Measurements from ENCODE around the gene ORMDL3.
A peak's percentile ranks its signal among the peaks of the same experiment; 100 is the strongest.
"Not testable (repeated sequence)": the region's sequence is repeated elsewhere in the genome, so short reads cannot be mapped to it uniquely, and the experiment has no call there.

The ORMDL3 gene

DNA sequence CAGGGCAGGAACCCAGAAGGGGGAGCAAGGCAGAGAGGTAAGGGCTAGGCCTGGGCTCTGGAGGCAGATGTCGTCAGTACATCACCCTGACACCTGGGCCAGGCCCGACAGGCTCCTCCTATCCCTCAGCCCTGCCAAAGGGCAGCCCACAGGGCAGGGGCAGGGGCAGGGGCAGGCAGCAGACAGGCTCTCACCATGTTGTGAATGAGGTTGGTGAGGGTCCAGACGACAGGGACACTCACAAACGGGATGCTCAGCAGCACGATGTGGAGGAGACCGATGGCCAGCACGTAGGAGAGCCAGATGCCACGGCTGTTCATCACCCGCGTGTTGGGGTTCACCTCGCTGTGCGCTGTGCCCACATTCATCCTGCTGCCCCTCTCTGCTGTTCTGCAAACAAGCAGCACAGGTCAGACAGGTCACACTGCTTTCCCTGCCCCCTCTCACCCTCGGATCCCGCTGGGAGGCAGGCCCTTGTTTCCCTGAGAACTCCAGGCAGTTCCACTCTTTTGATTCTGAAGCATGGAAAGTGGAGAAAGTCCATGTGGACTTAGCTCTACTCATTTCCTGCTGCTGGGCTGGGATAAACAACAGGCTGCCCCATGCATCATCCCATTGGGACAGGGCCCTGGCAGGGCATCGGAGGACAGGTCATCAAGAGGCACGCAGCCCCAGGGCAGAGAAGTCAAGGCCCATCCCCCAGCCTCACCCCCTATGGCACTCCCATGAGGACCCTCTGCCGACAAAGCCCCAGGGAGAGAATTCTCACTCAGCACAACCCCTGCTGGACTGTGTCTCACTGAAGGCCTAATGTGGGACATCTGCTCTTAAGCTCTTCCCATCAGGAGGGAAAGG, 3.3 kb downstream of the ORMDL3 start:
- no peak for DNase-seq

DNA sequence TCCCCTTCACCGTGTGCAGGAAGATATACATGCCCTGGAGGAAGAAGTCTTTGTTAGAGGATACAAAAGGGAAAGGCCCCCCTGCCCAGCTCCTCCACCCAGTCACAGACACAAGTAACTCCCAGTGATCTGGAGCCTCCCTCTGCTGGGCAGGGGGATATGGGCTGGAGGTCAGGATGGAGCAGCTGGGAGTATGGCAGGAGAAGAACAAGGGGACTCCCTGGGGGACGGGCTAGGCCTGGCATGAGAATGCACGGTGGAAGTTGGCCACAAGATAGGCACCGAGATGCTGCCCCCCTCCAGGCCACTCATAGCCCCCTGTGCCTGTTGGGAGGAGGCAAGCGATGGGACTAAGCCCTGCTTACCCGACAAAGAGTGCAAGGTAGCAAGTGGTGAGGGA, 4.2 kb downstream of the ORMDL3 start:
- no peak for DNase-seq

DNA sequence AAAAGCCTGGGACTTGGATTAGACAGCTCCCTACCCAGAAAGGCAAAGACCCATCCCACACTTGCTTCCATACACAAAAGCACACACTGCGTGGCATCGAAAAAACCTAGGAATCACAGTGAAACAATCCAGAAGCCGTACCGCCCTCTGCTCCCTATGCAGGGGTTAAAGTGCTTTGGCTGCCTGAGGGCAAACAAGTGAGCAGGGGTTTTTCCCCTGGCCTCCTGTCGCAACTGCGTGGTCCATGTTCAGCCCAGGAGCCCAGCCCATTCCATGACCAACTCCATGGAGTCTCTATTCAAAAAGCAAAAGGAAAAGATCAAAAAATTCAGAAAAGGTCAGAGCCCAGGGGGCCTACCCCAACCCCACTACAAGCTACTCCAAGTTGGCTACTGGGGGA, 5.4 kb downstream of the ORMDL3 start:
- DNase-seq: no peak

DNA sequence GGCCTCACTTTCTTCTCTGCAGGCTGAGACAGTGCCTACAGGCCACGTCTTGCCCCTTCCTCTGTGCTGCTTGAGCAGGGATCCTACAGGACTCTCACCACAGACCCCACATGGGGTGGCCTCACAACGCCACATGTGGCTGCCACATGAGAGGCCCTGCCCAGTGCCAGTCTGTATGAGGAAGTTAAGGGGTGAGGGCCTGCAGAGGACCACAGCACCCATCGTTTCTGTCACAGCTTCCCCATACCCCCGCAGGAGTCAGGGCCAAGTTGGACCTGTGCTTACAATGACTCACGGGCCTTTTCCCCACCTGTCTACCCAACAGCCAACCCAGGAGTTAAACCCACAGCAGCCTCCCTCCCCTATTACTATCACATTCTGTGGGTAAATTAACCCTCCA, 6.1 kb downstream of the ORMDL3 start:
- no peak for DNase-seq

DNA sequence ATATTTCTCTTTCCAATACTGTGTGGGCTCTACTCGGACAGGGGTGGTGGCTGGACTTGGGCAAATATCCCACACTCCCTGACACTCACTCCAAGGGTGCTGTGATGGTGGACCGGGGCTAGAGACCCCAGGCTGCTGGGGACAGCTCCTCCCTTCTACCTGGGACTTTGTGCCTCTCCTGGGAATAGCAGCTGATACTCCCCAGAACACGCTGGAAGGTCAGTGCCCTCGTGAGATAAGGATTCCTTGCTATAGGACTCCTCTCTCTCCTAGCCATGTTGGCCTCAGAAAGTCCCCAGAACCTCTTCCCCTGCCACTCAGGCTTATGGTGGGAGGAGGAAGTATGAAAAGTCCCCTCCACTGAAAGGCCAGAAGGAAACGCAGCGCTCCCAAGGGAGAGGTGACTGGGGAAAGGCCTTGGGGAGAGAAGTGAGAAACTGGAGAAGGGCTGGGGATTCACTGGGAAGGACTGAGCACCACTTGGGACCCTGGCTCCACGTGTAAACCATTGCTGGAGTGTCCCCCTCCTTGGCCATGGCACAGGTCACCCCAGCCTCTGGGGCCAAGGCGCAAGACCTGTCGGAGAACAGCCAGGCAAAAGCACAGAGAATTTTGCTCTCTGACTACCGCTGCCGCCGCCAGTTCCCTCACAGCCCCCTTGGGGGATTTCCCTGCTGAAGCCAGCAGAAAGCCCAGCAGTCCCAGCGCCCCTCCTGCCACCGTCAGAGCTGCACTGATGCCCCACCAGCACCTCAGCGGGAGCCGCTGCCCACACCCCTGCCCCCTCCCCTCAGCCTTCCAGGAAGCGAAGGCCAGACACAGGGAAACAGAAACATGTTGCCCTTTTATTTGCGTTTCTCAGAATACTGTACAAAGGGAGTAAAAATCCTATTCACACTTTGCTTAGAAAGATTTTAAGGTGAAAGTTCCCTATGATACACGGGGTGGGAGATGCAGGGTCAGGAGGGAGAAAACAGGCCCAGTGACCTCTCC, 6.9 kb downstream of the ORMDL3 start:
- no peak for DNase-seq

DNA sequence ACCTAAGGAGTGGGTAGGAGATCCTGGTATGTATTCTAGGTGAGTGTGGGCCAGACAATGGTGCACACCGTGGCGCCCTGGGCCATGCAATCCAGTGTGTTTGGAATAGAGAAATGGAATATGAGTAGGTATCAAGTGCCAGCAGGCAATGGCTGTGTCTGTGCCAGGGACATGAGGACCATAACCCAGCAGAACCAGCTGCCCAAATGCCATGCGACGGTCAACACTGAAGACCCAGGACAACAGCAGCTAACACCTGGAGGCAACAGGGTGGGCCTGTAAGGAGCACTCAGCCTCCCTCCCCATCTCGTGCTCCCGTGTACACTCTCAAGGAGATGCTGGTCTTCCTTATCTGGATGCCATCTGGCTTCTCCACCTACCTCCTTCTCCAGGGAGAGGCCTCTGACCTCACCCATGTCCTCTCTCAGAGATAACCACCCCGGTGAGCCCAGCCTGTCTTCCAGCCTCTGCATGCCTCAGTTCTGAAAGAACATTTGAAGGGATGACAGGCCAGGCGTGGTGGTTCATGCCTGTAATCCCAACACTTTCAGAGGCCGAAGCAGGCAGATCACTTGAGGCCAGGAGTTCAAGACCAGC, 8.2 kb downstream of the ORMDL3 start:
- DNase-seq: peak; percentile 82

DNA sequence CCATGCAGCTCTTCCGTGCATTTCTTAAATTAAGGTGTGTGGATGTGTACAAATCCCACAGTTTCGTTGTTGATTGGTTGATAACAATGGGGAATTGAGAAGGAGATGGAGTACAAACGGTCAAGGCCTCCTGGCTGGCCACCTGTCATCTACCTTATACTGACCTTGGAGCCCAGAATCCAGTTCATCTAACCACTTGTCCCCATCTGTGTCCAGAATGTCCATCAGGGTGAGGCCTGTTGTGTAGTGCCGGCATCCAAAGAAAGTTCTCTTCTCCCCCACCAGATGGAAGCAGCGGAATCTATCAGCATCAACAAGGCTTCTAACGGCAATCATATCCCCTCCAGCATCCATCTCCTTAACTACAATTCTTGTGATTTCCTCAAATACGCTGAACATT, 10.5 kb downstream of the ORMDL3 start:
- DNase-seq: no peak

DNA sequence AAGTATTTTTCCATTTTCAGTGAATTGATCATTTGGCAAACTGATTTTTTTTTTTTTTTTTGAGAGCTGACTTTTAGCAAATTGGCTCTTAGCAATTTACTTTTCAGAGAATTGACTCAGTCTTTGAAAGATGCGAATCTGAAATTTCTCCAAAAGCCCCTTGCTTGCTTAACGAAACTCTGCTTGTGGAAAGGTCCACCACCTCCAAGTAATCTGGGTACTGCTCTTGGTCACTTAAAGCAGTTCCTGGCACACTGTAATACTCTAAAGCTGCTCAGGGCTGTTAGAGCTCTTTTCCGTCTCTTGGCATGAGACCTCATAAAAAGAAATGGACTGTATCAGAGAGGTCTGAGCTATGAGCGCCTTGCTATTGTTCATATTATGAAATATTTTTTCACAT, 11.8 kb downstream of the ORMDL3 start:
- DNase-seq: no peak

DNA sequence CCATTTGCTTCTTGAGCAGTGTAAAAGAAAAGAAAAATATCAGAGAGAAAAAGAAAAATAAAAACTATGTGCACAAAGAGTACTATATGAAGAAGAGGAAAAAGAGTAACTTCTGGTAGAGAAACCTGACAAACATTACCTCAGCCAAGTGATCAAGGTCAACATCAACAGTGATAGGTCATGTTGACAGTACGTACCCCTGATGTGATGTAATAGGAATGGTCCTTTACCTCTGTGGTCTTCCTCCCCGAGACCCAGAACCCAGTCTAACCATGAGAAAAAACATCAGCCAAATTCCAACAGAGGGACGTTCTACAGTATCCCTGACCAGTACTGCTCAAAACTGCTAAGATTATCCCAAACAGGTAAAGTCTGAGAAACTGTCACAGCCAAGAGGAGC, 13.4 kb downstream of the ORMDL3 start:
- no peak for DNase-seq

DNA sequence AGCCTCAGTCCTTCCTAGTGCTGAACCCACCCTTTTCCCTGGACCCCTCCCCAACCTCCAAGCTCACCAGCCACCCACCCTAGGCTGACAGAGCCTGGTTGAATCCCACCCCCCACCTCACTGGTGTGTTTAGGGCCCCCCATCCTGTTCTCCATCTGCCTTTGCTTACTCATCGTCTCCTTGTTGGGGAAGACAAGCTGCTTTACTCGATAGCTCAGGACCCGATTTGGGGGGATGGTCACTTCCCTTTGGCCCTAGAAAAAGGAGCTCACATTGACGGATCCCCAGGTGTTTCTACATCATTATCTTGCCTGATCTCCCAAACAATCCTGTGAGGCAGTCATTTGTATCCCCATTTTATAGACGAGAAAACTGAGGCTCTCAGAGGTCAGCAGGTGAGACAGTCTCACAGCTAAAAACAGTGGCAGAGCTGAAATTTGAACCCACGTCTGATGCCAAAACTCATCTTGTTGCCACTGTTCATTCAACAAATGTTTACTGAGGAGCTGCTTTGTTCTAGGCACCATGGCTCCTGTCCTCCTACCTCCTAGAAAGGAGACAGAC, 18.5 kb downstream of the ORMDL3 start:
- no peak for DNase-seq

DNA sequence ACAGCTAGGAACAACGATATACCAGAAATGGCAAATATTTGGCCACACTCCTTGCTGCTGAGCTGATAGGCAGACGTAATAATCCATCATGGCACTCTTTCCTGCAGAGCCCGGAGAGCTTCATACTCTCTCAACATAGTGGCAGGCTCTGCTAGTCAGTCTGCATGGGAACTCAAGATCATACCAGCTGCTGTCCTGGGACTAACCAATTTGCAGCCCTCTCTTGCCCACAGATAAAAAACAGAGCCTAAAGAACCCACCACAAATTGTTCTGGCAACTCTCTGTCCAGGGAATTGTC, 22.5 kb downstream of the ORMDL3 start:
- DNase-seq: no peak

DNA sequence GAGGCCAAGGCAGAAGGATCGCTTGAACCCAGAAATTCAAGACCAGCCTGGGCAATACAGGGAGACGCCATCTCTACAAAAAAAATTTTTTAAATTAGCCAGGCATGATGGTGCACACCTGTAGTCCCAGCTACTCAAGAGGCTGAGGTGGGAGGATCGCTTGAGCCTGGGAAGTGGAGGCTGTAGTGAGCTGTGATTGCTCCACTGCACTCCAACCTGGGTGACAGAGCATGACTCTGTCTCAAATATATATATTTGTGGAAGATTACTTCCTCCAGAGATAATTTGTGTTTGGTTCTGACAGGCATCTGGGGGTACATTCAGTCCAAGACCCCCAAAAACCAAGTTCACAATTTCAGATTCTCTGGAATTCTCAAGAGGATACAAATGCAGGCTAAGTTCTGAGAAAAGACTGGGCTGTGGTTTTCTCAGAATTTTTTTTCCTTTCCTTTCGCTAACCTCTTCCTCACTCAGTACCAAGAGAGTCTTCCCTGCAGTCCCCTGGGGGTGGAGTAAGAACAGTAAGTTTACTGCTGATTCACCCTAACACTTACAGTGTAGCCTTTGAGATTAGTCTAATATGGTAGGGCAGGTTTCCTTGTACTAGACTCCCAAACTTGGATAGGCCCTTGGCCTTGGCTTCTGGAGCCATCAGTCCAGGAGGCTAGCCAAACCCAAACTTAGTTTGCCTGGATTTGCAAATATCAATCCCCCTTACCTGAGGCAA, 24.1 kb downstream of the ORMDL3 start:
- peak; percentile 74 for DNase-seq

DNA sequence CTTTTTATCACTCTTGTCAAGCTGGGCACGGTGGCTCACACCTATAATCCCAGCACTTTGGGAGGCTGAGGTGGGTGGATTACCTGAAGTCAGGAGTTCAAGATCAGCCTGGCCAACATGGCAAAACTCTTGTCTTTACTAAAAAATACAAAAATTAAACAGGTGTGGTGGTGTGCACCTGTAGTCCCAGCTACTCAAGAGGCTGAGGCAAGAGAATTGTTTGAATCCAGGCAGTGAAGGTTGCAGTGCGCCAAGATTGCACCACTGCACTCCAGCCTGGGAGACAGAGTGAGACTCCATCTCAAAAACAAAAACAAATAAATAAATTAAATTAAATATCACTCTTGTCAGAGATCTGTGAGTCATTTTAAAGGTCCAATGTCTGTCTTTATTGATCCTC, 25.4 kb downstream of the ORMDL3 start:
- DNase-seq: not testable (repeated sequence)

DNA sequence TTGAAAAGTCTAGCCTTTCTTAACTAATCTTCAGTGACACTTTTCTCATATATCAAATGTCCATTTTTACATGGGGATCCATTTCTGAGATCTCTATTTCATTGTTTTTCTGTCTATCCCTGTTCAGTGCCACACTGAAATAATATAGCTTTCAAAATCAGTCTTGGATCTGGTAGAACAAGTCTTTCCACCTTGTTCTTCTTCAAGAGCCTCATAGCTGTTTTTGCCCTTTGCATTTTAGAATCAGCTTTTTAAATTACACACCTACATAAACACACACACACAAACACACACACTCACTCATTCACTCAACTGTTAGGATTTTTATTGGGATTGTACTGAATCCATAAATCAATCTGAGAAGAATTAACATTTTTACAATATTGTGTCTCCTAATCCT, 28.2 kb downstream of the ORMDL3 start:
- DNase-seq: no peak

DNA sequence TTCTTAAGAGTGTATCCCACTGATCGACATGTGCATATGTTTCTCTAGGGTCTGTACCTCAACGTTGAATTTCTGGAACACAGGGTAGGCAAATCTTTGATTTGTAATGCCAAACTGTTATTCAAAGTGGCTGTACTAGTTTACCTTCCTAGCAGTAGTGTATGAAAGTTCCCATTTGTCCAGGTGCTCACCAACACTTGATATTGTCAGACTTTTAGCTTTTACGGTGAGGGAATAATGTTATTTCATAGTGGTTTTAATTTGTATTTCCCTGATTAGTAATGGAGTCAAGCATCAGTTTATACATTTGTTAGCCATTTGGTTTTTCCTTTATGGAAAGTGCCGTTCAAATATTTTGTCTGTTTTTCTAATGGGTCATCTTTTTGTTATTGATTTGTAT, 29.3 kb downstream of the ORMDL3 start:
- no peak for DNase-seq

DNA sequence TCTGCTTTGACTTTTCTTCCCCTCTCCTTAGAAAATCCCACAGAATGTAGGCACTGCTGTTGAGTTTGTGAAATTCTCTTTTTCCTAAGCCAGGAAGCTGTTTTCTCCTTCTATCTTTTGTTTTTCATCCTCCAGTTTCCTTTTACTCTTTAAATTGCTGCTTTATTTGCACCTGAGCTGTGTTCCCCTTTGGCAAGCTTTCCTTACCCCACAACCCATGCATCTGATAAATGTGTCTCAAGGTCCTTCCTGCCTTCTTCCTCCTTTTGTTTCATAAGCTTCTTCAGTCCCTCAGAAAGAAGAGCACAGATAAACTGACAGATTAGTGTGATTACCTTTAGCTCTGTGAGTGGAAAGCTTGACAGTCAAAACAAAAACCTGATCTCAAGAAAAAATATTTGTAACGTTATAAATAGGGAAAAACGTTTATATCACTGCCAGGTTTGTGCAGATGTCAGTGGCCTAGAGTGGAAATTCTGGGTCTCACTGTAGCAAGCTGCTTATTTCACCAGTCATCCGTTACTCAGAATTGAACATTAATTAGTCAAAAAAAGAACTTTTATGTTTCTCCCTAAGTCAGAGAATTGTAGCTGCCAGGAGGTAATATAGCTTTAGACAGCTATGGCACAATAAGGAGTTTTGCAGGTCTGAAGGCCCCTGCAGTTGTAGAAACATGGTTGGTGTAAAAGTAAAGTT, 32.6 kb downstream of the ORMDL3 start:
- DNase-seq: no peak

DNA sequence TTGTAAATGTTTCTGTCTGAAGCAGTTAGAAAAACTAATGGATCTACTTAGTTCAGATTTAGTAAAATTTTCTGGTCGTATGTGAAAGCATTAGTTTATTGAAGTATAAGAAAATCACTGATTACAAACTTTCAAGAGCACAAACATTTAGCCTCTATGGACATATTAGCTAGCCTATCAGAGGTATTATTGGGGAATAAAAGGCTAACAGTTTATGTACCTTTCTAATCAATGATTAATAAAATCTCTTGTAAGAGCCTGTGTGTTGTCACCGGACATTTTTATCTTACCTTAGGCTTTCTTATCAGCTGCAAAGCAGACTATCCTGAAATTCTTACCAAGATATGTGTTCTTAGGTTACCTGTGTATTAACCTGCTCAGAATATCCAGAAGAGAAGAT, 38.2 kb downstream of the ORMDL3 start:
- no peak for DNase-seq

DNA sequence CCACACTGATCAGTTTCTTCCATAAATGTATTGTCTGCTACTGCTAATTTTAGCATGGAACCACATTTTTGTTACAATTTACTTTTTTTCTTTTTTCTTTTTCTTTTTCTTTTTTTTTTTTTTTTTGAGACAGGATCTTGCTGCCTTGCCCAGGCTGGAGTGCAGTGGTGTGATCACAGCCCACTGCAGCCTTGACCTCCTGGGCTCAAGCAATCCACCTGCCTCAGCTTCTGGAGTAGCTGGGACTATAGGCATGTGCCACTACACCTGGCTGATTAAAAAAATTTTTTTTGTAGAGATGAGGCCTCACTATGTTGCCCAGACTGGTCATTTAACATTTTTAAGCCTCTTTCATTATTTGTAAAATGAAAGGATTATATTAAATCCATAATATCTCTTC, 40.3 kb downstream of the ORMDL3 start:
- DNase-seq: no peak

DNA sequence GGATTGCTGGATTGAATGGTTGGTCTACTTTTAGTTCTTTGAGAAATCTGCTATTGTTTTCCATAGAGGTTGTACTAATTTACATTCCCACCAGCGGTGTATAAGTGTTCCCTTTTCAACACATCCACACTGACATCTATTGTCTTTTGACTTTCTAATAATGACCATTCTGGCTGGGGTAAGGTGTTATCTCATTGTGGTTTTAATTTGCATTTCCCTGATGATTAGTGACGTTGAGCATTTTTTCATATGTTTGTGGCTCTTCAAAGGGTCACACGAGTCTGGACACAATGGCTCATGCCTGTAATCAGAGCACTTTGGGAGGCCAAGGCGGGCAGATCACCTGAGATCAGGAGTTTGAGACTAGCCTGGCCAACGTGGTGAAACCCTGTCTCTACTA, 41.3 kb downstream of the ORMDL3 start:
- not testable (repeated sequence) for DNase-seq

DNA sequence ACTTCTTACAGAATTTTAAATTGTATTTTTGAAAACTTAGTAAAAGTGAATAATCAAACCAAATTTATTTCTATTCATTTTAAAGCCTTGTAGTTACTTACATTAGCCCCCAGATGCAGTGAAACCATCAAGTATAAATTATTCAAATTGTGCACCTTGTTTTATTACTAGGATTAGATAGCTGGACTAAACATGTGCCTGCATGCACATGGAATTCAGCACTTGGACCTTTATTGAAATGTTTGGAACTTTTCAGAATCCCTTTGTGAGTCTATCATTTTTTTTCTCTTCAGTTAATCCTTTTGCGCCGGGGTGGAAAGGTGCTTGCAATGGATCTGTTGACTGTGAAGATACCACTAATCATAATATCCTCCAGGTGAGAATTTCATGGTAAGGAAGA, 54.6 kb downstream of the ORMDL3 start:
- peak; percentile 76 for DNase-seq

DNA sequence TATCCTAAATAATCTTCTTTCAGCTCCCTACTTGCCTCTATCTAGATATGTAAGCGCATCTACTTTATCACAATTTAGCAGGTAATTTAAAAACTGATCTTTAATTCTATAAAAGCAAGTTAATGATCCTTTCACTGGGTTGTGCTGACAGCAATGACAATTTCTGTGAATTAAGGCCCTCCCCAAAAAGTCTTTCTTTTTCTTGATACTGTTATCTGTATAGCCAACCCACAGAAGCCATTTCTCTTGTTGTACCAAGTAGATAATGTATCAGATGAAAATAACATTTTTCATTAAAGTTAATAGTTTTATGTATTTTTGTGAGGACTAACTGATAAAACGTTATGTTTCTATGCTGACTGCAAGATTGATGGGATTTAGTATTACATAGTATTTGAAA, 55.6 kb downstream of the ORMDL3 start:
- peak; percentile 57 for DNase-seq

All from hematopoietic multipotent progenitor cell treated with erythropoietin and hydrocortisone succinate and interleukin-3 and kit ligand, for 8 days (in vitro differentiated cells).